ENCODE measurements around the gene SARDH.
"Not testable (repeated sequence)": the region's sequence is repeated elsewhere in the genome, so short reads cannot be mapped to it uniquely, and the experiment has no call there.

Gene SARDH

DNA sequence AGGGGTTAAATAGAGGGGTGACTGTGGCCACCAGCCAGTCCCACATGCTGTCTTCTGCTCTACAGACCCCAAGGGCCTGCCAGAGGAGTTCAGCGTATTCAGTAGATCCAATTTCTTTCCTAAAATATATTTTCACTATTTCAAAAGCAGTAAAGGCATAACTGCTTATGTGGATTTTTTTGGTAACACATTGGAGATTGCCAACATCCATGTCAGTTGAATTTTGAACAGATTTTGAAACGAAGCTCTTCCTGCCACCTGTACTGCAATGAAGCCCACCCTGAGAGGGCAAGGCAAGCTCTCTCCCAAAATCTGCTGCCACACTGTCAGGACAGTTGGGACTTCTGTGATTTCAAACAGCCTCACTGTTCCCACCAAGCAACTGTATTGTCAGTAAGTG, 37.1 kb upstream of the SARDH start:
- DNase-seq, result no peak

DNA sequence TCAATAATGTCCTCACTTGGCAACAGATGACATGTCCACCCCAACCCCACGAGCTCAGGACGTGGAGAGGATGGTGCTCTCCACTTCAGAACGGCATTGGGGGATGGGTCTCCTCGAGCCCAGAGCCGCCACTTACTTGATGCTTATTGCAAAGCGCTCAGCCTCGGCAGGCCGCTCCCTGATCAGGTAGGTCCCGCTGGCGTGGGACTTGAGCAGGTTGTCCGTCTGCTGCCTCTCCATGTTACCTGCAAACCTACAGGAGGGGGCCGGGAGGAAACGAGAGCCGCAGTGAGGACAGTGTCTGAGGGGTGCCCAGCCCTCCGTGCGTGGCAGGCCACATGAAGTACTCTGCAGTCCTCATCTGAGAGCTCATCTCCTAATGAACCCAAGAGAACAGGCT, 36.6 kb upstream of the SARDH start:
- DNase-seq, result no peak

DNA sequence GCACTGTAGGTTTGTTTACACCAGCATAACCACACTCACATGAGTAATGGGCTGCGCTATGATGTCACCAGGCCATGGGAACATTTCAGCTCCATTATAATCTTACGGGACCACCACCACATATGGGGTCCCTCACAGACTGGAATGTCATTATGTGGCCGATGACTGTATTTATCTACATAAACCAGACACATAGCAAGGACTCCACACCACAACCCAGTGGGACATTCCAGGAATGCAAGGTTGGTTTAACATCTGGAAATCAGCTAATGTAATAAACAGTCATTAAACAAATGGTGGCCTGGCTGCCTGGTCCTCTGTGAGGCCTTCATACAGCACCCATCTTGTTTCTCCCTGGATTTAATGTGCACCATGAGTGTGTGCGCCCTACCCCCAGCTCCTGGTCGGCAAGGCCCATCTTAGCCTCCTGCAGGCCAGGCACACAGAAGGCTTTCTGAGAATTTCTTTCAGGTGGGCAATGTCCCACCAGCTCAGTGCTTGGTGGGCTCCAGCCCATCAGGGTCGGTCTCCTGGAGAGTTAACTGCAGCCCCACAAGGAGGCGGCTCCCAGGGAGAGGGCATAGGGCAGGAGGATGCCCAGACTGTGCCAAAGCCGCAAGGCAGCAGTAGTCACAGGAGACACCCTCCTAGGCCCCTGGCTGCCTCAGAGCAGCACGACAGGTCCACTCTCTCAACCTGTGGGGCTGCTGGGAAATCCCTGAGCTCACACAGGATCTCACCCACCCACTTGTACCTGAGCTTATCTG, 35.9 kb upstream of the SARDH start:
- DNase-seq, result no peak

DNA sequence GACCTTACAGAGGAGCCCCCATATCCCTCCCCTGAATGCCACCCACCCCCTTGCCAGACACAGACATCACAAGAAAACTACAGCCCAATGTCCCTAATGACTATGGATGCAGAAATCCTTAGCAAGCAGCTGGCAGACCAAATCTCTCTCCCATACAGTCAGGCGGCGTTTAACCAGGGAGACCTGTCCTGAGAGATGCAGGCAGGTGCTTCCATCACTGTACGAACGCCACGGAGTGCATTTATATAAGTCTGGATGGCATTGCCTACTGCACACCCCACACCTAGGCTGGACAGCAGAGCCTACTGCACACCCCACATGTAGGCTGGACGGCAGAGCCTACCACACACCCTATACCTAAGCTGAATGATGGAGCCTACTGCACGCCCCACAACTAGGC, 34.4 kb upstream of the SARDH start:
- DNase-seq, result no peak

DNA sequence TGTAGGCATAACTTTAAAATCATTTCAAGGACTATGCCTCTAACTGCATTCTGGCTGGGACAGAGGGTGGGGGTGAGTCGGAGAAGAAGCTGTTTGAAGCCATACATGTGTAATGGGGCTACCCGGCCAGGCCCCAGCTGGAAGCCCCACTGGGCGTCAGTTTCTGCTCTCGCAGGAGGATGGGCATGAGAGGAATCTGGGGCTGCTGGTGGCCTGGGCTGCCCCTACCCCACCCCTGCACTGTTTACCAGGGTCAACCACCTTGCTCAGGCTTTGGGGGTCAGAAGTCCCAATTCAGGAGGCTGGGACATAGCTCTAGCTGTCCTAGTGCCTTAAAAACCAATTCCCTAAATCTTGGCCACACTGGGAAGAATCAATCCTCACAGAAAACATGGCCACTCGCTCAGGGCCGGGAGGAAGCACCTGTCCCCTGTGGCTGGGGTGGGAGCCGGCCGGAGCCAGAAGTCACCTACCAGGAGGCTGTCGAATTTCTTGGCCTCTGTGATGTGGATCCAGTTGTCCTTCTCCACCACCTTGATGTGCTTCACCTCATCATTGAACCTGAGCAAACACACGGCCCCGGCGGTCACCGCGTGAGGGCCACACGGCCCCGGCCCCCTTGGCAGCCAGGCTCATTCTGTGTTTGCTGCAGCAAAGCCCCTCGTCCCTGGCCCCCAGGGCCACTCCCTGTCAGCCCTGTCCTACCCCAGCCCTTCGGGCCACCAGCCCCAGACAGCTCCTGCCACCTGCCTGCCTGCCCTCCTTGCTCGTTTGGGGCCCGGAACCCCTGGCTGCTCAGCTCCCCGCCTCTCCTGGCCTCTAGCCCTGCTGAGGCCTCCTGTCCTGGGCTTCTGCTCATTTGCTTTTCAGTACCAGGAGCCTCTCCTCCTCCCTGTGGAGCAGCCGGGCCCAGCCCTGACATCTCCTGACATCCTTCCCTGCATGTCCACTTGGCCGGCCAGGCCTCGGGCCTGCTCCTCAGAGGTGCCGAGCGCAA, 33.6 kb upstream of the SARDH start:
- DNase-seq, result no peak

DNA sequence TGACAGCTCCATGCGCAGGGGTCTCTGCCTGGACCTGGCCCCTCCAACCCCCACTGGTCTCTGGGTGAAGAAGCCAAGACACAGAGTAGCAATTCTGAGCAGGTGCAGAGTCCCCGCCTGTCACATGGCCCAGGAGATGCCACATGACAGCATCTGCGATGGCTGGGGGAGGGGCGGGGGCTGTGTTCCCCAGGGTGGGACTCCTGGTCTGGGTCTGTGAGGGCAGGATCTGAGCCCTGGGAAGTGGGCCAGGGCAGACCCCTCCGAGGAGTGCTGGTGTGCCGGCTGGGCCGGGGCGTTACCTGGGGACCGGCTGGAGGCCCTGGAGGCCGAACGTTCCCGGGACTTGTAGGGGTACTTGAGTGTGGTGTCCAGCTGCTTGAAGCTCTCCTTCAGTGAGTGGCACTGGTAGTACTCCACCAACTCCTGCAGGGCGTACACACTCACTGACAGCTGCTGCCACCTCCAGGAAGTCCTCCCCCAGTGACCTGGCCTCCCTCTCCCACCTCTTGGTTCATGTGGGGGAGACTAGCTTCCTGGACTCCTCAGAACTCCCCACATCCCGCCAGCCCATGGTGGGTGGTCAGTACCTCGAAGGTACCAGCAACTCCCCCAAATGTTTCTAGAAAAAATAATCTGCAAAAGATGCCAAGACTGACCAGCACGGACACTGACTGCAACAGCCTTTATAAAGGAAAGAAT, 32.1 kb upstream of the SARDH start:
- no peak for DNase-seq

DNA sequence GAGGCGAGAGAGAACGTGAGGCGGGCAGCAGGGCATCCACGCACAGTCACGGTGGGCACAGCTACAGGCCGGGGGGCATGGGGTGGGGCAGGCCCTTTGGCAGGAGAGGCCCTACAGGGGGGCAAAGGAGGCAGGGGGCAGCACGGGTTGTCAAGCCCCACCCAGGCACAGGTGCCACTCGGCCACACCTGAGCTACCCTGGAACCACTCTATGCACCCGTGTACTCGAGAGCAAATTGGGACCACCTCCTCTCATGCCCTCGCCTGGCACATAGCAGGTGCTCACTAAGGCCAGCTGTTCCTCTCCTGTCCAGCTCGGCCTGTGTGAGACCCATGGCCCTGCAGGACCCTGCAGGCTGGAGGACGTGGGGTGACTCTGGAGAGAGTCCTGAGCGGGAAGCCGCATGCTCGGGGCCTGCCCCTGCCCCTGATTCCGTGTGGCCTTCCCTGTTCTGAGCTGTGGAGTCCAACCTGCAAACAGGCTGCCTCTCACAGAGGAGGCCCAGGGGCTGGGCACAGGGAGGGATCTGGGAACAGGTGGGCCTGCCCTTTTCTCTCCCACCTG, 31.4 kb upstream of the SARDH start:
- DNase-seq, result no peak

DNA sequence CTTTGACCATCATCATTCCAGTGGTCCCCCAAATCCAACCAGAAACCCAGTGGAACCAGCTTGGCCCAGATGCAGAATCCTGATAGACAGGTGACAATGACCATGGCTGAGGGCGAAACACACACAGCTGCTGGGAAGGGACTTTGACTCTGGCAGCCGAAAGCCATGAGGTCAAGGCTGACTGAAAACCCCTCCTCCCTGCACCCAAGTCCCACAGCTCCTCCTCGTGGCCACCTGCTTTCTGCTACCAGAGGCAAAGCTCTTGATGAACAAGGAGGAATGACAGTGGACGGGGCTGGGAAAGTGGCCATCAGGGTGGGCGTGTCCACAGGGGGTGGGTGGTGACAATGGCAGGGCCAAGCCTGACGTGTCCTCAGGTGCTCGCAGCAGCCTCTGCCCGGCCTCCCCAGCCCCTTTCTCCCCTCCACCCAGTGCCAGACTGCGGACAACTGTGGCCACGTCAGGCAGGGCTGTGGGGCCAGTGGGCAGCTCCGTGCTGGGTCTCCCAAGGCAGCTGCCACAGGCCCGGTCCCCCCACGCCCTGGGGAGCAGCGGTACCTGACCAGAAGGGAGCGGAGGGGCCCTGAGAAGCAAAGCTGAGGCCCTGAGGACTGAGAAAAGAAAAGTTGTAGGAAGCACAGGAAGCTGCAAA, 30.8 kb upstream of the SARDH start:
- no peak for DNase-seq

DNA sequence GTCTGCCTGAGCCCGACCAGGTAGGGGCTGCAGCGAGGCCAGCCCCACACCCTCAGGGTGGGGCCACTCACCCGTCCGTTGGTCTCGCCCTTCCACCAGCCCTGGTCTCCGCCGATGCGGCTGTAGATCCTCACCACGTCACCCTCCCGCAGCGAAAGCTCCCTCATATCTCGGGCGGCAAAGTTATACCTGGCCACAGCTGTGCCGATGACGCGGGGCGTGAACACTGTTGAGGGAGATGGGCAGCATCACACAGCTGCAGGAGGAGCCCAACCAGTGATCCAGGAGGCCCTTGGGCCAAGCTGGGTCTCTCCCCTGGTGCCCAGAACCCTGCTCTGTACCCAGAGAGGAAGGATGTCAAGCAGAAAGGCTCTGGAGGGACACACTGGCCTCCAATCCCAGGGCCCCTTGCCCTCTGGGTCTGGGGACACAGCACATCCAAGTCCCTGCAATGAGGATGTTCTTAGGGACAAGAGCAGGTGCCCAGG, 30.3 kb upstream of the SARDH start:
- no peak for DNase-seq

DNA sequence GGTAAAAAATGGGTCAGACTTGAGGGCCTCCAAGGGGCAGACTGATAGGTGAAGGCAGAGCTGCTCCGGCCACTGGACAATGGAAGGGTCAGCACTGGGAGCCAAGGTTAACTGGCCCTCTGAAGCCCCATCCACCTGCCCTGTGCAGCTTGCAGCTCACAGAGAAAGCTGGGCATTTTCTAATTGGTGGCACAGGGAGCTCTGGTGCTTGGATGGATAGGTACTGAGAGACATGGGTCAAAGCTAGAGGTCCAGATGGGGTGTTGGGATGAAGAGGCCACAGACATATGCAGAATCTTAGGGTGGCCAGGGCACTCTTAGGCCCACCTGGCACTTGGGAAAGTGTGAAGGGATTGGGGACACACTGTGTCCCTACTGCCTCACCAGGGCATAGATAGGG, 29.5 kb upstream of the SARDH start:
- no peak for DNase-seq

DNA sequence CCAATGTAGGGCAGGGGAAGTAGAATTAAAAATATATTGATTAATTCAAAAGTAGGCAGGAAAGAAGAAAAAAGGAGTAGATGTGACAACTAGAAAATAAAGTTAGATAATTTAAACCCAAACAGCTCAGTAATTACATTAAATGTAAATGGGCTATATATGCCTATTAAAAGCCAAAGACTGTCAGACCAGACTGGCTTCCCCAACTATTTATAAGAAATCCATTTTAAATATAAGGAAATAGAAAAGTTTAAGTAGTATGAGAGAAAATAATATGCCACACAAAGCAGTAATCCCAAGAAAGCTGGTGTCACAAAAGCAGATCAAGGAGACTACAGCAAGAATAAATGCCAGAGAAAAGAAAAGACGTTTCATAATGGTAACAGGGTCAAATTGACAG, 28.9 kb upstream of the SARDH start:
- DNase-seq, result no peak

DNA sequence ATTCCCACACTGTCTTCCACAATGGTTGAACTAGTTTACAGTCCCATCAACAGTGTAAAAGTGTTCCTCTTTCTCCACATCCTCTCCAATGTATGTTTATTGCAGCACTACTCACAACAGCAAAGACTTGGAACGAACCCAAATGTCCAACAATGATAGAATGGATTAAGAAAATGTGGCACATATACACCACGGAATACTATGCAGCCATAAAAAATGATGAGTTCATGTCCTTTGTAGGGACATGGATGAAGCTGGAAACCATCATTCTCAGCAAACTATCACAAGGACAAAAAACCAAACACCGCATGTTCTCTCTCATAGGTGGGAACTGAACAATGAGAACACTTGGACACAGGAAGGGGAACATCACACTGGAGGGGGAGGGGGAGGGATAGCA, 28.1 kb upstream of the SARDH start:
- not testable (repeated sequence) for DNase-seq

DNA sequence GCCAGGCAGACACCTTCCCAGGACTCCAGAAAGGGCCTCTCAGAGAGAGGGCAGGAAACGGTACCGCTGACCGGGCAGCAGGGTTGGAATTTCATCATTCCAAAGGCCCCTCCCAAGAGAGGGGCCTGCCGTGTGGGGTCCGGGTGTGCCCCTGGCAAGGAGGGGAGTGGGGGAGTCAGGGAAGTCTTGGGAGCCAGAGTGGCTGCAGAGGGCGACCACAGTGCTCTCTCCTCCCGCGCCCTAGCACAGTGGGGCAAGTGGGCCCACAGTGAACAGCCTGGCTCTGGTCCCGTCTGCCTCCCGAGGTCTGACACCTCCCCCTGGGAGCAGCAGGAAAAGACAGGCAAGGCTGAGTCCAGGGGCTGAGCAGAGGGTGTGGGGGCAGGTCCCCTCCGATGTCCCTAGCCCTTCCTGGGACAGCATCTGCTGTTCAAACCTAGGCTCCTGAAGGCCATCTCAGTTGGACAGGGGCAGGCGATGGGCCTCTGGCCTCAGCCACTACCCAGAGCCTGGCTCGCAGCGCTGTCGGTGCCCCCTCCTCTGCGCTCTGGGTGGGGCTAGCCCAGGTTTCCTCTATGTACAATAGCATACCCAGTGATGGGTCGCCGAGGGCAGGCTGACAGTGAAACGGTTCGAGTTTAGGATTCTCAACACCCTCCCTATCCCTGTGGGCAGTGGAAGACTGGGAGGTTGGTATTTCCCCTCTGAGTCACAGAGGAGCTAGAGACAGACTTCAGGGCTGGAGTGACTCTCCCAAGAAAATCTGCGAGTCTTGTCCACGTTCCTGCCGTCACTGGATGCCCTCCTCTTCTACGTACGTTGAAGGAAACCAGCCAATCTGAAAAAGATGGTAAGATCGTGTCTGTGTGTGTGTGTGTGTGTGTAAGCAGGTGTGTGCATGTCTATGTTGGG, 25.4 kb upstream of the SARDH start:
- no peak for DNase-seq

DNA sequence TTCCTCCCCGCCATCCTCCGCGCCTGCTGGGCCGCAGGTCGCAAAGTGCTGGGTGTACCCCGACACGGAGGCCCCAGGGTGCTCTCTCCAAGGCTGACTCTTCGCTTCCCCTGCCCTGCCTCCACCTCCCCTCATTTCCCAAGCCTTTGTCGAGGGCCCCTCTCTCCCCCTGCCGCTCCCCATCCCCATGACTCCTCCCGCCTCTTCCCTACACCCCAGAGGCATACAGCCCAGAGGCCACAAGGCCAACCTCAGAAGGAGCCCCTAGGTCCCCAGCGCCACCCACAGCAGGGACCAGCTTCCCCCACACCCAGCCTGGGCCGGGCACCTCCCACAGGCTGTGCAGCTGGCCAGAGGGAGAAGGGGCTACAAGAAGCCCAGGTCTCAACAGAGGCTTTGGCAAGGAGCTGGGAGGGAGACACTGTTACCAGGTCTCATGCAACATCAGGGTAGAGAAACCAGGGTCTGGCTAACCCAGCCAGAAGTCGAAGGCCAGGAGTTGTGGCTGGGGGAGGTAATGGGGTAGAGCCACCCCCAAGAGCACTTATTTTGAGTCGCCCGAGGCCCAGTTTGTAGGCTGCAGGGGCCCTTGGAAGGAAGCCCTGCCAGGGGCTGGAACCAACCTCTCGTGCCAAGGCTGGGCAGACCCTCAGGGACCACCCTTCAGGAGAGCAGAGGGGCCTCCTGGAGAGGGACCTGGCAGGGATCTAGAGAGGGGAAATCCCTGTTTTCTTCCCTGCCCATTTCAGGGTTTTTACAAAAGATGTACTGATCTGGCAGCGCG, 24.5 kb upstream of the SARDH start:
- no peak for DNase-seq

DNA sequence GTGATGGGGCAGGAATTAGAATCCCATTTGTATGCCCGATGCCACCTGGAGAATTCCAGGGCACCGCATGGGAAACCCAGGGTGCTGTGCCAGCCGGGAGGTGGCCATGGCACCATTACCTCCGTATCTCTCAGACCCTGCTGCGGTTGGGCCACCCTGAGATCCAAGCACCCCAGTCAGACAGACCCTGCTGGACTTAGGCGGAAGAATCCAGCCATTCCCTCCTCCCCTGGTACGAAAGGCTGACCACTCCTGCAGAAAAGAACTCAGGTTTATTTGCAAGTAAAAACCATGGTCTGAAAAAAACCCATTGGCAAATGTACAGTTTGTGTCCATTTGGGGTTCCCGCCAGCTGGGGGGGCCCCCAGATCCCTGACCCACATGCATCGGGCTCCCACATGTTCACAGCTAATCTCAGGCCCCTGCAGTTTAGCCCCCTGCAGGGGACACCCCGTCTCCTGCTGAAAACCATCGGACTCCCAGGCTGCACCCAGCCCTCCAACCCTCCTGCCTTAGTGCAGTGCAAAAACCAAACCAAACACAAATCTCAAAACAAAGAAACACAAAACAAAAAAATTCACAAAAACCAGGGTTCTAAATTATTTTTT, 23.6 kb upstream of the SARDH start:
- no peak for DNase-seq

DNA sequence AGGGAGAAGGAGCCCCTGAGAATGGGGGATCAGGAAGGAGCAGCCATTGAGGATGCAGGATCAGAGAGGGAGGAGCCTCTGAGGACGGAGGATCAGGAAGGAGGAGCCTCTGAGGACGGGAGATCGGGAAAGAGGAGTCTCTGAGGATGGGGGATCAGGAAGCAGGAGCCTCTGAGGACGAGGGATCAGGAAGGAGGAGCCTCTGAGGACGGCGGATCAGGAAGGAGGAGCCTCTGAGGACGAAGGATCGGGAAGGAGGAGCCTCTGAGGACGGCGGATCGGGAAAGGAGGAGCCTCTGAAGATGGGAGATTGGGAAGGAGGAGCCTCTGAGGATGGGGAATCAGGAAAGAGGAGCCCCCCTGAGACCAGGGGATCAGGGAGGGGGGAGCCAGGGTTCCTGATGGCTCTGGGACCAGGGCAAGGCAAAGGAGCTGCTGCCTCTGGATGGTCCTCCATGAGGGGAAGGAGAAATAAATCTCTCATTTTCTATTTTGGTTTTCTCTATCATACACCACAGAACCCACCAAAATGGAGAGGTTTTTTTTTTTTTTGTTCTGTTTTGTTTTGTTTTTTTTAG, 22.6 kb upstream of the SARDH start:
- no peak for DNase-seq

DNA sequence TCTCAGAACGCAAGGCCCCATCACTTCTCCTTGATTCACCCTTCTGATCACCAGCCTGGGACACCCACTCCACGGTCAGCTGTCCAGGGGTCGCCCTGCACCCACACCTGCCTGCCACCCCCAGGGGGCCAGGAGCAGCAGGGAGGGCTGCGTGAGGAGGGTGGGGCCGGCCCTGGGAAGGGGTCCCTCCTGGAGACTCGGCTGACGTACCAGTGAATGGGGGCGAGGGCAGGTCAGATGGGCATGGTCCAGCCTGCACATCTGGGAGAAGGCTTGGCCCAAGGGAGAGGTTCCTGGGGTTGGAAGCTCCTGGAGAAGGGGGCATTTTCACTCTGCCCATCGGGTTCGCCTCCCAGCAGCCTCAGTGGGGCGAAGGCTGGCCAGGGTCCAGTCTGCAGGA, 21.8 kb upstream of the SARDH start:
- no peak for DNase-seq

DNA sequence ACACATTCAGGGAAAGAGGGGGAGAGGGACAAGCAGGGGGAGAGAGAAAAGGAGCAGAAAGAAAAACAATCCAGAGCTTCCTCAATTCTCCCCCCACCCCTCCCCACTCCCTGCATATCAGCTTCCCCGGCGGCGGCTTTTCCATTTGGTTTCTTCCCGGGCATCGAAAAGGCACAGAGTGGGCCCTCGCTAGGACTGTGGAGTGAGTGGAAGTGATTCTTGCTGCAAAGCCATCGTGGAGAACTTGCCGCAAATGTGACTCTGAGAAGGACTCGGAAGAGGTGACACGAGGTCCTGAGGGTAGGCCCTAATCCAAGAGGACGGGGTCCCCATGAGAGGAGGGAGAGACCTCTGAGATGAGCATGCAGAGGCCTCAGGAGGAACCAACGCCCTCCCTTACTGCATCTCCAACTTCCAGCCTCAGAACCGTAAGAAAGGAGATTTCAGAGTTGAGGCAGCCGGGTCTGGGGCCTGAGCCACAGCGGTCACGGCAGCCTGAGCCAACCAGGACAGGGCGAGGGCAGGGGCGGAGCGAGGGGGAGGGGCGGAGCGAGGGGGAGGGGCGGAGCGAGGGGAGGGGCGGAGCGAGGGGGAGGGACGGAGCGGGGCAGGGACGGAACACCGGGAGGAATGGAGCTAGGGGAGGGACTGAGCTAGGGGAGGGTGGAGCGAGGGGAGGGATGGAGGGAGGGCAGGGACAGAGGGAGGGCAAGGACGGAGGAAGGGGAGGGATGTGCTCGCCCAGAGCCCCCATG, 21.2 kb upstream of the SARDH start:
- no peak for DNase-seq

DNA sequence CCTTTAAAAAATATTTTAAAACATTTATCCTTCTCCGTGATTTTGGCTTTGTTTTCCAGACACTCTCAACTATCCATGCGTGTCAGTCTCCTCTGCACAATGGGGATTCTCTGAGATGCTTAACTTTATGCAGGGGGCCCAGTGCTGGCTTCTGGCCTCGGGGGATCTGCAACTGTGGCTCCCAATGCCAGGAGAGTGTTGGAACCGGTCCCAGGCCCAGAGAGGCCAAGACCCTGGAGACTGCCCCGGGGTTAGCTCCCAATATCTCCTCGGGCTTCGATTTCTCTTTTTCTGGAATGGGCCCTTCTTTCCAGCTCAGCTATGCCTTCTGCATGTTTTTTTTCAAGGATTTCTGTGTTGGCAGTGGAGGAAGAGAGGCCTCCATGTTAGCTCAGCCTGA, 20.1 kb upstream of the SARDH start:
- no peak for DNase-seq
